Keratinocyte (primary cell): ENCODE data around the gene TPRG1L. TPM values are rescaled to one million over a fixed set of nuclear protein-coding genes. Genes with fewer than 3 reads are reported as not detected.

Source experiments
- DNase-seq: peaks from one replicate; pipeline ENCODE4 v3.0.0-alpha.2; 2011; ENCODE audit warnings: low read depth, missing footprints, low spot score
- FAIRE-seq: peaks from 2 replicates; lab custom pipeline; 2011; peaks lifted over from hg19 to GRCh38; lab: Jason Lieb, UNC
- H2AFZ ChIP-seq: 2 replicates; pipeline ENCODE4 v1.6.0; 2012; ENCODE audit warnings: low read length, control low read depth, inconsistent platforms; ENCODE audit not compliant: control insufficient read depth
- H3K27ac ChIP-seq: 2 replicates; pipeline ENCODE4 v1.5.1; 2011; ENCODE audit warnings: low read length; ENCODE audit not compliant: control insufficient read depth, insufficient read depth
- H3K27me3 ChIP-seq: 3 replicates; pipeline ENCODE4 v1.6.0; 2011; ENCODE audit warnings: low read length; ENCODE audit not compliant: control insufficient read depth, insufficient read depth; ENCODE audit errors: extremely low read depth
- H3K36me3 ChIP-seq, 2 experiments: 2 replicates in 1 of 2; 3 replicates in 1 of 2; pipeline ENCODE4 v1.5.1; 2011; ENCODE audit warnings: low read length in 2 of 2, mild to moderate bottlenecking in 1 of 2; ENCODE audit not compliant: control insufficient read depth in 2 of 2, insufficient read depth in 2 of 2; ENCODE audit errors: extremely low read depth in 1 of 2
- H3K4me1 ChIP-seq: 3 replicates; pipeline ENCODE4 v1.5.1; 2011; ENCODE audit warnings: low read length; ENCODE audit not compliant: control insufficient read depth, insufficient read depth; ENCODE audit errors: extremely low read depth
- H3K4me2 ChIP-seq: 3 replicates; pipeline ENCODE4 v1.6.0; 2011; ENCODE audit warnings: low read depth, low read length; ENCODE audit not compliant: control insufficient read depth, insufficient read depth; ENCODE audit errors: extremely low read depth
- H3K4me3 ChIP-seq, 3 experiments: fragments of 200-600 bp in 1 of 3; sonication (generic) in 1 of 3; 2 replicates in 2 of 3; 3 replicates in 1 of 3; pipeline ENCODE4 v1.5.1; 2011 to 2016; ENCODE audit warnings: low read length in 3 of 3, mild to moderate bottlenecking in 3 of 3, control low read depth in 2 of 3, inconsistent platforms in 1 of 3, low read depth in 1 of 3, mixed read lengths in 1 of 3, mixed run types in 1 of 3, moderate library complexity in 1 of 3; ENCODE audit not compliant: control insufficient read depth in 2 of 3, insufficient read depth in 2 of 3; ENCODE audit errors: extremely low read depth in 1 of 3
- H3K79me2 ChIP-seq: 2 replicates; pipeline ENCODE4 v1.6.0; 2012; ENCODE audit warnings: low read length; ENCODE audit not compliant: control insufficient read depth, insufficient read depth
- H3K9ac ChIP-seq: 3 replicates; pipeline ENCODE4 v1.6.0; 2011; ENCODE audit warnings: low read length; ENCODE audit not compliant: control insufficient read depth, insufficient read depth; ENCODE audit errors: extremely low read depth
- H3K9me1 ChIP-seq: 3 replicates; pipeline ENCODE4 v1.6.0; 2011; ENCODE audit warnings: low read length; ENCODE audit not compliant: control insufficient read depth, insufficient read depth; ENCODE audit errors: extremely low read depth
- H3K9me3 ChIP-seq: 2 replicates; pipeline ENCODE4 v1.5.1; 2012; ENCODE audit warnings: low read depth, low read length; ENCODE audit not compliant: control insufficient read depth
- H4K20me1 ChIP-seq: 3 replicates; pipeline ENCODE4 v1.6.0; 2011; ENCODE audit warnings: low read length; ENCODE audit not compliant: control insufficient read depth, insufficient read depth; ENCODE audit errors: extremely low read depth
- CTCF ChIP-seq, 3 experiments: IDR thresholded peaks in 1 of 3; conservative IDR thresholded peaks in 1 of 3; optimal IDR thresholded peaks in 1 of 3; 2 replicates in 2 of 3; 3 replicates in 1 of 3; pipeline versions ENCODE3 to v1.5.1; 2011; ENCODE audit warnings: low read length in 3 of 3, mild to moderate bottlenecking in 3 of 3, moderate library complexity in 2 of 3, control low read depth in 1 of 3, inconsistent platforms in 1 of 3; ENCODE audit not compliant: insufficient read depth in 2 of 3; ENCODE audit errors: extremely low read depth in 1 of 3
- EZH2 ChIP-seq: IDR thresholded peaks from one replicate; pipeline ENCODE4 v1.6.1; 2012; ENCODE audit warnings: inconsistent platforms, mild to moderate bottlenecking, low read length, moderate library complexity
- dilution Hi-C: fragments of 300-500 bp; cut with MboI; formaldehyde crosslinking; loops from one replicate; pipeline ENCODE4 v1.7.0; 2020; ENCODE audit warnings: low sequenced_read_pairs; ENCODE audit not compliant: extremely low pct_ligation_motif_present
- polyA plus RNA-seq, 5 experiments: library from polyadenylated mRNA; depleted of rRNA in 3 of 5; stranded (reverse) in 3 of 5; stranded (forward) in 1 of 5; unstranded in 1 of 5; fragments of >200 nt; gene quantifications; 1 replicate in 1 of 5; 2 replicates in 3 of 5; 3 replicates in 1 of 5; pipeline versions ENCODE4 v1.2.1 to v1.2.3, GENCODE V29; 2011 to 2012; ENCODE audit warnings: missing spikeins in 2 of 5, low read depth in 1 of 5, low replicate concordance in 1 of 5

The TPRG1L gene
- polyA plus RNA-seq, 1 donor (not counting 4 experiments of a cell fraction or from before 2014, with no cell fraction given) = 57.4 TPM

GRCh38 chr1:3676581-3677470 lies 52.0 kb downstream of the TPRG1L start:
- Histone ChIP-seq H2AFZ (no peak overlapping the region), H3K9me3 (no peaks in the 10 kb centered on the region)
- no peak for FAIRE-seq

GRCh38 chr1:3677484-3677883 lies 52.7 kb downstream of the TPRG1L start:
- no peaks in the 10 kb centered on the region for H3K36me3 ChIP-seq
- H3K27me3 ChIP-seq = peaks cover 5% of the 10 kb centered on the region
- dilution Hi-C loops = no loop called here
- no peak overlapping the region for H3K27ac ChIP-seq
- H3K9me1 ChIP-seq = no peaks in the 10 kb centered on the region
- no peaks in the 10 kb centered on the region for H4K20me1 ChIP-seq
- no peak overlapping the region for H3K4me2 ChIP-seq
- H3K9ac ChIP-seq = no peak overlapping the region
- FAIRE-seq (no peak), DNase-seq (no peak)
- no peak for TF ChIP-seq CTCF (optimal IDR thresholded peaks at IDR 0.05 in 1 of 3, IDR thresholded peaks at IDR 0.05 in 1 of 3, conservative IDR thresholded peaks at IDR 0.05 in 1 of 3; ENCODE audit: extremely low read depth in 1 of 3, insufficient read depth in 2 of 3, low read length in 3 of 3)
- TF ChIP-seq EZH2 = no peak
- no peak overlapping the region for H3K4me3 ChIP-seq
- H2AFZ ChIP-seq = no peak overlapping the region
- H3K9me3 ChIP-seq = no peaks in the 10 kb centered on the region
- H3K4me1 ChIP-seq = peaks cover 9% of the 10 kb centered on the region
- H3K79me2 ChIP-seq = no peaks in the 10 kb centered on the region

More at GRCh38 chr1:3676581-3677470, 52.0 kb downstream of the TPRG1L start:
- TF ChIP-seq CTCF (optimal IDR thresholded peaks at IDR 0.05 in 1 of 3, IDR thresholded peaks at IDR 0.05 in 1 of 3, conservative IDR thresholded peaks at IDR 0.05 in 1 of 3; ENCODE audit: extremely low read depth in 1 of 3, insufficient read depth in 2 of 3, low read length in 3 of 3) = no peak
- TF ChIP-seq EZH2 = no peak
- dilution Hi-C loops = no loop called here
- peaks cover 9% of the 10 kb centered on the region for H3K4me1 ChIP-seq
- DNase-seq = no peak
- H3K9ac ChIP-seq = no peak overlapping the region
- H4K20me1 ChIP-seq = no peaks in the 10 kb centered on the region
- H3K79me2 ChIP-seq = no peaks in the 10 kb centered on the region
- H3K9me1 ChIP-seq = no peaks in the 10 kb centered on the region
- H3K36me3 ChIP-seq = no peaks in the 10 kb centered on the region
- H3K27me3 ChIP-seq = peaks cover 11% of the 10 kb centered on the region
- no peak overlapping the region for H3K4me2 ChIP-seq
- no peak overlapping the region for H3K27ac ChIP-seq
- no peak overlapping the region for H3K4me3 ChIP-seq
